OCI-LY1 (cell line): ENCODE data around the gene ANGEL2.

Source experiments
- EZH2 ChIP-seq: fragments of 200-600 bp; sonication (generic), shearing (Covaris generic); IDR thresholded peaks from 2 replicates; pipeline ENCODE4 v1.8.0; 2017; ENCODE audit warnings: borderline replicate concordance, mixed run types, mild to moderate bottlenecking, antibody characterized with exemption, low read length, moderate library complexity, mixed read lengths
- TF ChIP-seq, protein P1 (sequence below): fragments of 200-600 bp; sonication (generic), shearing (Covaris generic); IDR thresholded peaks from 2 replicates; pipeline ENCODE4 v1.5.1; 2017; ENCODE audit warnings: mild to moderate bottlenecking, antibody characterized with exemption, low read length, moderate library complexity, mixed read lengths

DNA sequence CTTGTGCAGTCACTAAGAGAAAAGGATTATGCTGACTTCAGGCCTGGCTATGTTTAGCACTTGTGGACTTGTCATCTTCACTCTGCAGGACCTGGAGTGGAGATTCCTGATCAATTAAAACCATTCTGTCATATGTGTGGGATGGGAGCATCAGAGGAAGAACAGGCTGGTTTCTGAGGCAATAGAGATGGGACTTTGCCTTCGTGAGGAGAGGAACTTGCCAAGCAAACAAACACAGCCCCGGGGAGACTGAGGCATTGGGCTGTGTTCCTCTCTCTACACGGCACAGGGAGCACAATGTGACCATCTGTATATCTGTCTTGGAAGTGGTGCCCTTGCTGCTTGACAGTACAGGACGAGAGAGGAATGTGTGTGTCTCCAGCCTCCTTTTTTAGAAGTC is 42.2 kb downstream of the ANGEL2 start:
- TF ChIP-seq, protein P1, sequence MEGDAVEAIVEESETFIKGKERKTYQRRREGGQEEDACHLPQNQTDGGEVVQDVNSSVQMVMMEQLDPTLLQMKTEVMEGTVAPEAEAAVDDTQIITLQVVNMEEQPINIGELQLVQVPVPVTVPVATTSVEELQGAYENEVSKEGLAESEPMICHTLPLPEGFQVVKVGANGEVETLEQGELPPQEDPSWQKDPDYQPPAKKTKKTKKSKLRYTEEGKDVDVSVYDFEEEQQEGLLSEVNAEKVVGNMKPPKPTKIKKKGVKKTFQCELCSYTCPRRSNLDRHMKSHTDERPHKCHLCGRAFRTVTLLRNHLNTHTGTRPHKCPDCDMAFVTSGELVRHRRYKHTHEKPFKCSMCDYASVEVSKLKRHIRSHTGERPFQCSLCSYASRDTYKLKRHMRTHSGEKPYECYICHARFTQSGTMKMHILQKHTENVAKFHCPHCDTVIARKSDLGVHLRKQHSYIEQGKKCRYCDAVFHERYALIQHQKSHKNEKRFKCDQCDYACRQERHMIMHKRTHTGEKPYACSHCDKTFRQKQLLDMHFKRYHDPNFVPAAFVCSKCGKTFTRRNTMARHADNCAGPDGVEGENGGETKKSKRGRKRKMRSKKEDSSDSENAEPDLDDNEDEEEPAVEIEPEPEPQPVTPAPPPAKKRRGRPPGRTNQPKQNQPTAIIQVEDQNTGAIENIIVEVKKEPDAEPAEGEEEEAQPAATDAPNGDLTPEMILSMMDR = no peak
- no peak for TF ChIP-seq EZH2
